Measurements from ENCODE around the gene MED13L.

MED13L gene

DNA sequence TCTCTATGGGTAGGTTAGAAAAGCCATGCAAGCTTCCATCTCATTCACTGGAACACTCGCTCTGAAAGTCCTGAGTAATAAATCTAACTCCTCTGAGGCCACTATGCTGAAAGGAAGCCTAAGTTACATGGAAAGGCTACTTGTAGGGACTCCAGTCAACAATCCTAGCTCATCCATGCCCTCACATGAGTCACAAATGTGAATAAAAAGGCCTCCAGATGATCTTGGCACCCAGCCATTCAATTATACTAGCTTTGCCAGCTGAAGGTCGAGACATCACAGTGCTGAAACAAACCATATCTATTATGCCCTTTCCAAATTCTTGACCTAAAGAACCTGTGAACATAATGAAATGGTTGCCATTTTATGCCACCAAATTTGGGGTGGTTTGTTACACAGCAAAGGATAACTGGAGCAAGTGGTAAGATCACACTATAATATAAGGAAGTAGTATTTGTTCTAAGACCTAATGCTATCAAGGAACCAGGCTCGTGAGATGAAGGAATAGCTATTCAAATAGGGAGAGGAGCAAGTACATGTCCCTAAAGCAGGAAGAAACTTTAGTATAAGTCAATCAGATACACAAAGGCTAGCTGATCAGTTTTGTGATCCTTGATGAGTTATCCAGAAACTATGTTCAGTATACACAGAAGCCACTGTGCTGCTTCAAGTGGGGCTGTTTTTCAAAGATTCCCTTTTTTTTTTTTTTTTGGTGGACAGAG, 142.1 kb downstream of the MED13L start:
- TF ChIP-seq, protein P1, sequence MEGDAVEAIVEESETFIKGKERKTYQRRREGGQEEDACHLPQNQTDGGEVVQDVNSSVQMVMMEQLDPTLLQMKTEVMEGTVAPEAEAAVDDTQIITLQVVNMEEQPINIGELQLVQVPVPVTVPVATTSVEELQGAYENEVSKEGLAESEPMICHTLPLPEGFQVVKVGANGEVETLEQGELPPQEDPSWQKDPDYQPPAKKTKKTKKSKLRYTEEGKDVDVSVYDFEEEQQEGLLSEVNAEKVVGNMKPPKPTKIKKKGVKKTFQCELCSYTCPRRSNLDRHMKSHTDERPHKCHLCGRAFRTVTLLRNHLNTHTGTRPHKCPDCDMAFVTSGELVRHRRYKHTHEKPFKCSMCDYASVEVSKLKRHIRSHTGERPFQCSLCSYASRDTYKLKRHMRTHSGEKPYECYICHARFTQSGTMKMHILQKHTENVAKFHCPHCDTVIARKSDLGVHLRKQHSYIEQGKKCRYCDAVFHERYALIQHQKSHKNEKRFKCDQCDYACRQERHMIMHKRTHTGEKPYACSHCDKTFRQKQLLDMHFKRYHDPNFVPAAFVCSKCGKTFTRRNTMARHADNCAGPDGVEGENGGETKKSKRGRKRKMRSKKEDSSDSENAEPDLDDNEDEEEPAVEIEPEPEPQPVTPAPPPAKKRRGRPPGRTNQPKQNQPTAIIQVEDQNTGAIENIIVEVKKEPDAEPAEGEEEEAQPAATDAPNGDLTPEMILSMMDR (IDR thresholded peaks at IDR 0.05): no peak

- TF ChIP-seq, protein P1 (IDR thresholded peaks at IDR 0.05): no peak
Measured at GRCh38 chr12:116133636-116134214, 143.8 kb downstream of the MED13L start.

DNA sequence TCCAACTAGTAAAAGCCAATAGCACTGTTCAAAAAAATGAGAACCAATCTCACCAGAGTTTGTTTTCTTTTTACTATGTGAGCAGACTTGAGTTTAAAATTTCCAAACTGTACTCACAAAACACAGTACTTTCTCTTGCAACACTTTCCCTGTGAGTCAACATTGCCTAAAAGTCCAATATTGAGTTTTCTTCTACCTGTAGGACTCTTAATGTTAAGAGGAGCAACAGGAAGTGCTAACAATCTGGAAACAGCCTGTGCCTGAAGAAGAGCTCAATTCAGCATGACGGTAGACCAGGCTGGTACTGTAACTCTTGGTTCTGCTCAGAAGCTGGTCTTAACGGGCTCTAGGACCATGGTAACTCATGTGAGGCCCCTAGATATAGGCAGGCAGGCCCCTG, 144.3 kb downstream of the MED13L start:
- TF ChIP-seq, protein P1 (IDR thresholded peaks at IDR 0.05): no peak

- TF ChIP-seq, protein P1 (IDR thresholded peaks at IDR 0.05): no peak
Measured at GRCh38 chr12:116131176-116131575, 146.3 kb downstream of the MED13L start.

- TF ChIP-seq, protein P1 (IDR thresholded peaks at IDR 0.05): no peak
Measured at GRCh38 chr12:116130431-116130830, 147.1 kb downstream of the MED13L start.

GRCh38 chr12:116128779-116129178, 148.7 kb downstream of the MED13L start:
- TF ChIP-seq, protein P1 (IDR thresholded peaks at IDR 0.05): no peak

GRCh38 chr12:116127859-116128258, 149.6 kb downstream of the MED13L start:
- TF ChIP-seq, protein P1 (IDR thresholded peaks at IDR 0.05): no peak
